ACC112 (cell line): ENCODE data around the gene PCDHGB6.
A peak's percentile ranks its signal among the peaks of the same experiment; 100 is the strongest.
"Not testable (repeated sequence)": the region's sequence is repeated elsewhere in the genome, so short reads cannot be mapped to it uniquely, and the experiment has no call there.

ENCODE experiments used
- H2AFZ ChIP-seq: fragments of 200-600 bp; sonication (generic); one replicate; pipeline ENCODE4 v1.6.0; 2017; ENCODE audit warnings: antibody characterized with exemption, low read length; ENCODE audit not compliant: unreplicated experiment
- H3K27ac ChIP-seq: fragments of 200-600 bp; sonication (generic); 2 replicates; pipeline ENCODE4 v1.5.1; 2014; ENCODE audit warnings: low read depth, mild to moderate bottlenecking, antibody characterized with exemption, low read length, moderate library complexity
- H3K27me3 ChIP-seq: fragments of 200-600 bp; sonication (generic); 2 replicates; pipeline ENCODE4 v1.6.1; 2014; ENCODE audit warnings: mild to moderate bottlenecking, antibody characterized with exemption, low read length, moderate library complexity, mixed read lengths; ENCODE audit not compliant: insufficient read depth
- H3K36me3 ChIP-seq: fragments of 200-600 bp; sonication (generic); 2 replicates; pipeline ENCODE4 v1.6.1; 2016; ENCODE audit warnings: mild to moderate bottlenecking, antibody characterized with exemption, low read length, moderate library complexity, mixed read lengths; ENCODE audit not compliant: insufficient read depth
- H3K4me1 ChIP-seq: fragments of 200-600 bp; sonication (generic); one replicate; pipeline ENCODE4 v1.6.1; 2016; ENCODE audit warnings: low read length, mixed read lengths; ENCODE audit not compliant: insufficient read depth, unreplicated experiment, control insufficient read depth
- H3K4me3 ChIP-seq: fragments of 200-600 bp; sonication (generic); 2 replicates; pipeline ENCODE4 v1.5.1; 2014; ENCODE audit warnings: mild to moderate bottlenecking, low read depth, low read length
- H3K79me2 ChIP-seq: fragments of 200-600 bp; sonication (generic); one replicate; pipeline ENCODE4 v1.6.0; 2016; ENCODE audit warnings: low read length; ENCODE audit not compliant: control insufficient read depth, unreplicated experiment, insufficient read depth

The PCDHGB6 gene

DNA sequence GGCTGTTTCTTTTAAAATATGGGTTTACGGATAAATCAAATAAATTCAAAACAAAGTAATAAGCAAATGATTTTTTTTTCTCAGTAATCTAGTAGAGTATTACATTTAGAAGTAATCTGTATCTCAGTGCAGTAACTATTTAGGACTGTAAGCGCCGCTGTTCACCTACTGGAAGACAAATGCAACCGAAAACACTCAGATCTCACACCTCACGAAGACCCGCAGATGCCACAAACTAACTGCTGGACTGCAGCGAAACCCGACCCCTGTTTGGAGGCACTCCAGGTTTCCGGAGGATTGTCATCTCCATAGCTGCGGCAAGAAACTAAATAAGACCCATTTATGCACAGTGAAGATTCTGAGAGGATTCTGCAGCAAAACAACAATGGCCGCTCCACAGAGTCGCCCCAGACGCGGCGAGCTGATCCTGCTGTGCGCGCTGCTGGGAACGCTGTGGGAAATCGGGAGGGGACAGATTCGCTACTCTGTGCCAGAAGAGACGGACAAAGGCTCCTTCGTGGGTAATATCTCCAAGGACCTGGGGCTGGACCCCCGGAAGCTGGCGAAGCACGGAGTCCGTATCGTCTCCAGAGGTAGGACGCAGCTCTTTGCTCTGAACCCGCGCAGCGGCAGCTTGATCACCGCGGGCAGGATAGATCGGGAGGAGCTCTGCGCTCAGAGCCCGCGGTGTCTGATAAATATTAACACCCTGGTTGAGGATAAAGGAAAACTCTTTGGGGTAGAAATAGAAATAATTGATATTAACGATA, 15.2 kb upstream of the PCDHGB6 start, which contains the start of gene PCDHGA8:
PCDHGA8 (plus strand) TSS at position 205 of the 770 bp plus-strand sequence; CDS start at position 386, 181 bp downstream.
- no peaks in the 10 kb centered on the region for H3K79me2 ChIP-seq
- H3K27me3 ChIP-seq = peaks cover 82% of the 10 kb centered on the region
- no peaks in the 10 kb centered on the region for H3K4me1 ChIP-seq
- peak within 1 kb of the TSS; percentile 67 for H3K4me3 ChIP-seq
- no peak within 1 kb of the TSS for H2AFZ ChIP-seq
- H3K27ac ChIP-seq = no peak within 1 kb of the TSS
- no peaks in the 10 kb centered on the region for H3K36me3 ChIP-seq

DNA sequence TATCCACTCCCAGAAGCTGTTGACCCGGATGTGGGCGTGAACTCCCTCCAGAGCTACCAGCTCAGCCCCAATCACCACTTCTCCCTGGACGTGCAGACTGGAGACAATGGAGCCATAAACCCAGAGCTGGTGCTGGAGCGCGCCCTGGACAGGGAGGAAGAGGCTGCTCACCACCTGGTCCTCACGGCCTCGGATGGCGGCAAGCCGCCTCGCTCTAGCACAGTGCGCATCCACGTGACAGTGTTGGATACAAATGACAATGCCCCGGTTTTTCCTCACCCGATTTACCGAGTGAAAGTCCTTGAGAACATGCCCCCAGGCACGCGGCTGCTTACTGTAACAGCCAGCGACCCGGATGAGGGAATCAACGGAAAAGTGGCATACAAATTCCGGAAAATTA, 14.6 kb upstream of the PCDHGB6 start:
- Histone ChIP-seq H3K4me1 (no peaks in the 10 kb centered on the region), H3K27ac (no peak overlapping the region), H3K4me3 (peak overlapping the region; percentile 67; the same call in 1 of the 2 replicates), H2AFZ (no peak overlapping the region), H3K36me3 (no peaks in the 10 kb centered on the region), H3K79me2 (no peaks in the 10 kb centered on the region), H3K27me3 (peaks cover 81% of the 10 kb centered on the region)

DNA sequence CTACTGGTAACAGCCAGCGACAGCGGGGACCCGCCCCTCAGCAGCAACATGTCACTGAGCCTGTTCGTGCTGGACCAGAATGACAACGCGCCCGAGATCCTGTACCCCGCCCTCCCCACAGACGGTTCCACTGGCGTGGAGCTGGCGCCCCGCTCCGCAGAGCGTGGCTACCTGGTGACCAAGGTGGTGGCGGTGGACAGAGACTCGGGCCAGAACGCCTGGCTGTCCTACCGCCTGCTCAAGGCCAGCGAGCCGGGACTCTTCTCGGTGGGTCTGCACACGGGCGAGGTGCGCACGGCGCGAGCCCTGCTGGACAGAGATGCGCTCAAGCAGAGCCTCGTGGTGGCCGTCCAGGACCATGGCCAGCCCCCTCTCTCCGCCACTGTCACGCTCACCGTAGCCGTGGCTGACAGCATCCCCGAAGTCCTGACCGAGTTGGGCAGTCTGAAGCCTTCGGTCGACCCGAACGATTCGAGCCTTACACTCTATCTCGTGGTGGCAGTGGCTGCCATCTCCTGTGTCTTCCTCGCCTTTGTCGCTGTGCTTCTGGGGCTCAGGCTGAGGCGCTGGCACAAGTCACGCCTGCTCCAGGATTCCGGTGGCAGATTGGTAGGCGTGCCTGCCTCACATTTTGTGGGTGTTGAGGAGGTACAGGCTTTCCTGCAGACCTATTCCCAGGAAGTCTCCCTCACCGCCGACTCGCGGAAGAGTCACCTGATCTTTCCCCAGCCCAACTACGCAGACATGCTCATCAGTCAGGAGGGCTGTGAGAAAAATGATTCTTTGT, 13.2 kb upstream of the PCDHGB6 start:
- not testable (repeated sequence) for H3K27ac ChIP-seq, H3K79me2 ChIP-seq, H3K36me3 ChIP-seq, H3K4me1 ChIP-seq, H3K4me3 ChIP-seq, H2AFZ ChIP-seq
- H3K27me3 ChIP-seq = peaks cover 80% of the 10 kb centered on the region

DNA sequence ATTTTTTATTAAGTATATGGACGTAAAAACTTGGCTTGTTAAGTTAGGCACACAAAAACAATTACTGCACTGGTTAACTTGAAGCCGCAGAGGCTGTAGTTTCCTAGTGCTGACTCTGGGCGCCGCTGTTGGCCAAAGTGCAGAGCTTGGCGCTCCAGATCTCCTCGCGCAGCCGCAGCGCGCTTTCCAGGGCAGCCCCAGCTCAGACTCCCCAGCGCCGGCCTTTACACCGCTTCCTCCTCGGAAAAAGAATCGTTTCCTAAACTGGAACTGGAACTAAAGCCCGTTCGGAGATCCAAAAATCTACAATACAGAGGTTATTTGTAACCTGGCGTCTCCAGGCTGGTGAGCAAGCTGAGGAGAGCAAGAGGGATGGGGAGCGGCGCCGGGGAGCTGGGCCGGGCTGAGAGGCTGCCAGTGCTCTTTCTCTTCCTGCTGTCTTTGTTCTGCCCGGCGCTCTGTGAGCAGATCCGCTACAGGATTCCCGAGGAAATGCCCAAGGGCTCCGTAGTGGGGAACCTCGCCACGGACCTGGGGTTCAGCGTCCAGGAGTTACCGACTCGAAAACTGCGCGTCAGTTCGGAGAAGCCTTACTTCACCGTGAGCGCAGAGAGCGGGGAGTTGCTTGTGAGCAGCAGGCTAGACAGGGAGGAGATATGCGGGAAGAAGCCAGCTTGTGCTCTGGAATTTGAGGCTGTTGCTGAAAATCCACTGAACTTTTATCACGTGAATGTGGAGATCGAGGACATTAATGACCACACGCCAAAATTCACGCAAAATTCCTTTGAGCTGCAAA, 9.9 kb upstream of the PCDHGB6 start, which contains the start of gene PCDHGB5:
PCDHGB5 (plus strand) TSS at position 192 of the 796 bp plus-strand sequence; CDS start at position 373, 181 bp downstream.
- H3K36me3 ChIP-seq, H3K79me2 ChIP-seq, H3K4me1 ChIP-seq, H3K27ac ChIP-seq: not testable (repeated sequence)
- H3K4me3 ChIP-seq = peak within 1 kb of the TSS; percentile 76
- peak within 1 kb of the TSS; percentile 45 for H2AFZ ChIP-seq
- H3K27me3 ChIP-seq = peaks cover 79% of the 10 kb centered on the region

DNA sequence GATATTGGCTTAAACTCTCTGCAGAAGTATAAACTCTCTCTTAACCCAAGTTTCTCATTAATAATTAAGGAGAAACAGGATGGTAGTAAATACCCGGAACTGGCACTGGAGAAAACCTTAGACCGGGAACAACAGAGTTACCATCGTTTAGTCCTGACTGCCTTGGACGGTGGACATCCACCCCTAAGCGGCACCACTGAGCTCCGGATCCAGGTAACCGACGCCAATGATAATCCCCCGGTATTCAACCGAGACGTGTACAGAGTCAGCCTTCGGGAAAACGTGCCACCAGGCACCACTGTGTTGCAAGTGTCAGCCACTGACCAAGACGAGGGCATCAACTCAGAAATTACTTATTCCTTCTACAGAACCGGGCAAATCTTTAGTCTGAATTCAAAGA, 9.2 kb upstream of the PCDHGB6 start:
- Histone ChIP-seq H3K4me3 (peak overlapping the region; percentile 45; the same call in 1 of the 2 replicates), H3K4me1 (no peaks in the 10 kb centered on the region), H2AFZ (no peak overlapping the region), H3K27ac (no peak overlapping the region), H3K27me3 (peaks cover 79% of the 10 kb centered on the region), H3K36me3 (peaks cover 5% of the 10 kb centered on the region; the same call in 1 of the 2 replicates), H3K79me2 (no peaks in the 10 kb centered on the region)

DNA sequence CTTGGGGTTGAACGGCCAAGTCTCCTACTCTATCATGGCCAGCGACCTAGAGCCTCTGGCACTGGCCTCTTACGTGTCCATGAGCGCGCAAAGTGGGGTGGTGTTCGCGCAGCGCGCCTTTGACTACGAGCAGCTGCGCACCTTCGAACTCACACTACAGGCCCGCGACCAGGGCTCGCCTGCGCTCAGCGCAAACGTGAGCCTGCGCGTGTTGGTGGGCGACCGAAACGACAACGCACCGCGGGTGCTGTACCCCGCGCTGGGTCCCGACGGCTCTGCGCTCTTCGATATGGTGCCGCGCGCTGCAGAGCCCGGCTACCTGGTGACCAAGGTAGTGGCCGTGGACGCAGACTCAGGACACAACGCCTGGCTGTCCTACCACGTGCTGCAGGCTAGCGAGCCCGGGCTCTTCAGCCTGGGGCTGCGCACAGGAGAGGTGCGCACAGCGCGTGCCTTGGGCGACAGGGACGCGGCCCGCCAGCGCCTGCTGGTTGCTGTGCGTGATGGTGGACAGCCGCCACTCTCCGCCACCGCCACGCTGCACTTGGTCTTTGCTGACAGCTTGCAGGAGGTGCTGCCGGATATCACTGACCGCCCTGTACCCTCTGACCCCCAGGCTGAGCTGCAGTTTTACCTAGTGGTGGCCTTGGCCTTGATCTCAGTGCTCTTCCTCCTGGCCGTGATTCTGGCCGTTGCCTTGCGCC, 8.1 kb upstream of the PCDHGB6 start:
- Histone ChIP-seq H2AFZ (no peak overlapping the region), H3K79me2 (no peaks in the 10 kb centered on the region), H3K4me3 (no peak overlapping the region), H3K27ac (no peak overlapping the region), H3K27me3 (peaks cover 81% of the 10 kb centered on the region), H3K36me3 (peaks cover 5% of the 10 kb centered on the region), H3K4me1 (no peaks in the 10 kb centered on the region)

DNA sequence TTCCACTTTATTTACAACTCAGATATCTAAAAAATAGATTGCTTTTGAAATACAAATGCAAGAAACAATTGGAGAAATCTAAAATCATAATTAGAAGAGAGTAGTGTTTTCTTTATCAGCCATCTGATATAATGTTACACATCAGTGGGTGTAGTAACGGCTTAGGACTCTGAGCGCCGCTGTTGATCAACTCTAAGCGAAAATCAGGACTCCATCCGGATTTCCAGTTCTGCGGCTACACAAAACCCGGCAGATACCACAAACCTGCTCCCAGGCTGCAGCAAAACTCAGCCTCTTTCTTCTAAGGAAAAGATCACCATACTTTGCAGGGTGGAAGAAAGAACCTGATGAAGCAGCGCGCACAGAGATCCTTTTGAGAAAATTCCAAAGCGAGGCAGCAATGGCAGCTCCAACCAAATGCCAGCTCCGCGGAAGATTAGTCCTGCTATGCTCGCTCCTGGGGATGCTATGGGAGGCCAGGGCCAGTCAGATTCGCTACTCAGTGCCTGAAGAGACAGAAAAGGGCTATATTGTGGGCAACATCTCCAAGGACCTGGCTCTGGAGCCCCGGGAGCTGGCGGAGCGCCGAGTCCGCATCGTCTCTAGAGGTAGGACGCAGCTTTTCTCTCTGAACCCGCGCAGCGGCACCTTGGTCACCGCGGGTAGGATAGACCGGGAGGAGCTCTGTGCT, 5.1 kb upstream of the PCDHGB6 start, which contains the start of gene PCDHGA9:
PCDHGA9 (plus strand) TSS at position 226 of the 691 bp plus-strand sequence; CDS start at position 401, 175 bp downstream.
- H3K36me3 ChIP-seq = peaks cover 5% of the 10 kb centered on the region
- H3K4me3 ChIP-seq = peak within 1 kb of the TSS; percentile 58
- H3K27ac ChIP-seq = no peak within 1 kb of the TSS
- H3K79me2 ChIP-seq = no peaks in the 10 kb centered on the region
- no peaks in the 10 kb centered on the region for H3K4me1 ChIP-seq
- peaks cover 79% of the 10 kb centered on the region for H3K27me3 ChIP-seq
- H2AFZ ChIP-seq = no peak within 1 kb of the TSS

DNA sequence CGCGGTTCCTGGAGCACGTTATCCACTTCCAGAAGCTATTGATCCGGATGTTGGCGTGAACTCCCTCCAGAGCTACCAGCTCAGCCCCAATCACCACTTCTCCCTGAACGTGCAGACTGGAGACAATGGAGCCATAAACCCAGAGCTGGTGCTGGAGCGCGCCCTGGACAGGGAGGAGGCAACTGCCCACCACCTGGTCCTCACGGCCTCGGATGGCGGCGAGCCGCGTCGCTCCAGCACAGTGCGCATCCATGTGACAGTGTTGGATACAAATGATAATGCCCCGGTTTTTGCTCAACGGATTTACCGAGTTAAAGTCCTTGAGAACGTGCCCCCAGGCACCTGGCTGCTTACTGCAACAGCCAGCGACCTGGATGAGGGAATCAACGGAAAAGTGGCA, 4.4 kb upstream of the PCDHGB6 start:
- no peak overlapping the region for H3K27ac ChIP-seq
- no peaks in the 10 kb centered on the region for H3K4me1 ChIP-seq
- H2AFZ ChIP-seq = no peak overlapping the region
- H3K27me3 ChIP-seq = peaks cover 85% of the 10 kb centered on the region
- peak overlapping the region; percentile 58; the same call in 1 of the 2 replicates for H3K4me3 ChIP-seq
- no peaks in the 10 kb centered on the region for H3K79me2 ChIP-seq
- H3K36me3 ChIP-seq = peaks cover 5% of the 10 kb centered on the region

DNA sequence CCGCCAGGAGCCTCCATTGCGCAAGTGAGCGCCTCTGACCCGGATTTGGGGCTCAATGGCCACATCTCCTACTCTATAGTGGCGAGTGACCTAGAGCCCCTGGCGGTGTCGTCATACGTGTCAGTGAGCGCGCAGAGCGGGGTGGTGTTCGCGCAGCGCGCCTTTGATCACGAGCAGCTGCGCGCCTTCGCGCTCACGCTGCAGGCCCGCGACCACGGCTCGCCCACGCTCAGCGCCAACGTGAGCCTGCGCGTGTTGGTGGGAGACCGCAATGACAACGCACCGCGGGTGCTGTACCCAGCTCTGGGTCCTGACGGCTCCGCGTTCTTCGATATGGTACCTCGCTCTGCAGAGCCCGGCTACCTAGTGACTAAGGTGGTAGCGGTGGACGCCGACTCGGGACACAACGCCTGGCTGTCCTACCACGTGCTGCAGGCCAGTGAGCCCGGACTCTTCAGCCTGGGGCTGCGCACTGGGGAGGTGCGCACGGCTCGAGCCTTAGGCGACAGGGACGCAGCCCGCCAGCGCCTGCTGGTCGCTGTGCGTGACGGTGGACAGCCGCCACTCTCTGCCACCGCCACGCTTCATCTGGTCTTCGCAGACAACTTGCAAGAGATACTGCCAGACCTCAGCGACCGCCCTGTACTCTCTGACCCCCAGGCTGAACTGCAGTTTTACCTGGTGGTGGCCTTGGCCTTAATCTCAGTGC, 1.9 kb downstream of the PCDHGB6 start:
- no peaks in the 10 kb centered on the region for H3K36me3 ChIP-seq
- no peak overlapping the region for H3K27ac ChIP-seq

More for the DNA sequence above, 1.9 kb downstream of the PCDHGB6 start:
- Histone ChIP-seq H3K4me1 (no peaks in the 10 kb centered on the region), H3K27me3 (peaks cover 62% of the 10 kb centered on the region), H3K4me3 (no peak overlapping the region), H3K79me2 (no peaks in the 10 kb centered on the region), H2AFZ (no peak overlapping the region)
